AG04449 (cell line): ENCODE results near the gene ZNF619.

Source experiments
- CTCF ChIA-PET: fragments of 350-600 bp; formaldehyde crosslinking; extraction: SDS; loops from one replicate; lab custom pipeline; 2021; ENCODE audit warnings: antibody characterized with exemption; lab: Yijun Ruan, JAX
- POLR2A ChIA-PET: fragments of 400-600, 350-600 bp; formaldehyde crosslinking; extraction: SDS; loops from one replicate; lab custom pipeline; 2020; ENCODE audit warnings: antibody characterized with exemption, inconsistent platforms; lab: Yijun Ruan, JAX
- DNase-seq: peaks from one replicate; pipeline ENCODE4 v3.0.0-alpha.2; 2010; ENCODE audit warnings: low read depth, low spot score
- H3K4me3 ChIP-seq: 2 replicates; pipeline ENCODE4 v1.5.1; 2011; ENCODE audit warnings: low read depth, mild to moderate bottlenecking, control low read depth, low read length
- TF ChIP-seq, protein P1 (sequence below): IDR thresholded peaks from one replicate; pipeline ENCODE4 v1.5.1; 2011; ENCODE audit warnings: mild to moderate bottlenecking, moderate library complexity, low read length, control low read depth, inconsistent platforms; ENCODE audit not compliant: insufficient read depth; ENCODE audit errors: missing control alignments

ZNF619 gene

DNA sequence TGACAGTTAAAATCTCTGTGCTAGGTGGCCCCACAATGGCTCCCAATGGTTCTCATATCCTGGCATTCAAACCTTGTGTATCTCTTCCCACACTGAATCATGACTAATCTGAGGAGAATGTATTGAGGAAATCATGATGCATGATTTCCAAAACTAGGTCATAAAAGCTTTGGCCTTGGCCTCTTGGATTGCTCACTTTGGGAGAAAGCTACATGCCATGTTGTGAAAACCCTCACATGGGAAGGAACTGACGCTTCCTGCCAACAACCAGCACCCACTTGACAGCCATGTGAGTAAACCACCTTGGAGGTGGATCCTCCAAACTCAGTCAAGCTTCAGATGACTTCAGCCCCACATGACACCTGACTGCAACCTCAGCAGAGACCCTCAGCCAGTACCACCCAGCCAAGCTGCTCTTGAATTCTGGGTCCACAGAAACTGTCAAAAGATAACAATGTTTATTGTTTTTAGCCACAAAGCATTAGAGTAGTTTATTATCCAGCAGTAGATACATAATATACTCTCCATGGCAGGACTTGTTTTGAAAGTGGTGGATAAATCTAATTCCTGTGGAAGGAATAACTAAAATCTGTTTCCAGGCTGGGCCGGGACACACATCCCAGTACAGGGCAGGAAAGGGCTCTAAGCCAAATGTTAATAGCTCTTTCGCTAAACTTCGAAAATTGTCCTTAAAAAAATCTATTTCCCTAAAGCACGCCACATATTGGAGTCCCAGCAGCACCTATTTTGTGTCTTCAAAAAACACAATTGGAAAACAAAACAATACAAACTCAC lies 27.9 kb downstream of the ZNF619 start:
- ChIA-PET POLR2A (interaction anchor here (0.7 to 1.0 kb wide), 2 partner anchors 17 to 46 kb away, joined by 3 read pairs; no protein-coding TSS in a partner anchor), CTCF (interaction anchor here (1.2 to 1.3 kb wide), 3 partner anchors 10 to 20 kb away, joined by 3 to 5 read pairs (median 5); partner anchors contain the start of gene ZNF621)
- no peak overlapping the region for H3K4me3 ChIP-seq
- peak; percentile 99 for DNase-seq
- TF ChIP-seq, protein P1, sequence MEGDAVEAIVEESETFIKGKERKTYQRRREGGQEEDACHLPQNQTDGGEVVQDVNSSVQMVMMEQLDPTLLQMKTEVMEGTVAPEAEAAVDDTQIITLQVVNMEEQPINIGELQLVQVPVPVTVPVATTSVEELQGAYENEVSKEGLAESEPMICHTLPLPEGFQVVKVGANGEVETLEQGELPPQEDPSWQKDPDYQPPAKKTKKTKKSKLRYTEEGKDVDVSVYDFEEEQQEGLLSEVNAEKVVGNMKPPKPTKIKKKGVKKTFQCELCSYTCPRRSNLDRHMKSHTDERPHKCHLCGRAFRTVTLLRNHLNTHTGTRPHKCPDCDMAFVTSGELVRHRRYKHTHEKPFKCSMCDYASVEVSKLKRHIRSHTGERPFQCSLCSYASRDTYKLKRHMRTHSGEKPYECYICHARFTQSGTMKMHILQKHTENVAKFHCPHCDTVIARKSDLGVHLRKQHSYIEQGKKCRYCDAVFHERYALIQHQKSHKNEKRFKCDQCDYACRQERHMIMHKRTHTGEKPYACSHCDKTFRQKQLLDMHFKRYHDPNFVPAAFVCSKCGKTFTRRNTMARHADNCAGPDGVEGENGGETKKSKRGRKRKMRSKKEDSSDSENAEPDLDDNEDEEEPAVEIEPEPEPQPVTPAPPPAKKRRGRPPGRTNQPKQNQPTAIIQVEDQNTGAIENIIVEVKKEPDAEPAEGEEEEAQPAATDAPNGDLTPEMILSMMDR: no peak

DNA sequence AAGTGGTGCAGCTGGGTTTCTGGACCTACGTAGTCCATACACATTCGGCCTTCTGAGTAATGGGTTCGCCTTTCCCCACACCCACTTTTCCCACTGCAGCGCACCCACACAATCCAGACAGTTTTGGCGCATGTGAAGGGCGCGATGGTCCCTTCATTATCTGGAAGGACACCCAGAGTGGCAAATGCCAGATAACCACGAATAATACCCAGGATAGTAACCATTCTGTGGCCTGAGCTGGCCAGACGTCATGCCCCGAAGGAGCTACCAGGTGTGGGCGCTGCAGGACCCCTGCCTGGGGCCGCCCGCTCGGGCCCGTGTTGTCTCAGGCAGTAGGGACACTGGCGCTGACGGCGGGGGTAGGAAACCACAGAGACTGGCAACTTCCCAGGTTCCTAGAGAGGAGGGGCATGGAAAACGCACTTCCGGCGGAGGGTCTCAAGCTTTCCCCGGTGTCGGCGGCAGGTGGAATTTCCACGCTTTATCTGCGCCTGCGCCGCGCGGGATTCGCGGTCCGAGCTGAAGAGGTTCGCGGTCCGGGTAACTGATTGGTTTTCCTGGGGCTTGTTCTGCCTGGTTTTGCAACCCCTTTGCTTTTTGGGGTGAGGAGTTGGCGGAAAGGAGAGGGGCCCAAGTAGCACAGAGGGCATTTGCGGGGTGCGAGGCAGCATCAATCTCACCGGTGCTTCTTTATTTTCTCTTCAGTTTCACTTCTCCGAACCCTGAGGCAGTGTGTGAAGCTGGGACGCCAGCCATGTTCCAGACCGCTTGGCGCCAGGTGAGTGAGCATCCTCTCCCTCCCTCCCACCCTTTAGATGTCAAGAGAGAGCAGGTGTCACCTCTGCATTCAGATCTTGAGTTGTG lies 28.9 kb downstream of the ZNF619 start, which contains the start of gene ZNF620:
ZNF620 (plus strand) TSS at position 441 of the 864 bp plus-strand sequence; CDS start at position 755, 314 bp downstream.
- CTCF ChIA-PET: interaction anchor here (1.2 to 1.3 kb wide), 3 partner anchors 9 to 13 kb away, joined by 3 to 5 read pairs (median 5); no protein-coding TSS in a partner anchor
- POLR2A ChIA-PET: interaction anchor here (0.5 to 0.6 kb wide), 2 partner anchors 314 to 1144 kb away, joined by 3 to 4 read pairs; no protein-coding TSS in a partner anchor
- DNase-seq: no peak
- H3K4me3 ChIP-seq: peak within 1 kb of the TSS; percentile 67
- TF ChIP-seq, protein P1: peak; percentile 47

DNA sequence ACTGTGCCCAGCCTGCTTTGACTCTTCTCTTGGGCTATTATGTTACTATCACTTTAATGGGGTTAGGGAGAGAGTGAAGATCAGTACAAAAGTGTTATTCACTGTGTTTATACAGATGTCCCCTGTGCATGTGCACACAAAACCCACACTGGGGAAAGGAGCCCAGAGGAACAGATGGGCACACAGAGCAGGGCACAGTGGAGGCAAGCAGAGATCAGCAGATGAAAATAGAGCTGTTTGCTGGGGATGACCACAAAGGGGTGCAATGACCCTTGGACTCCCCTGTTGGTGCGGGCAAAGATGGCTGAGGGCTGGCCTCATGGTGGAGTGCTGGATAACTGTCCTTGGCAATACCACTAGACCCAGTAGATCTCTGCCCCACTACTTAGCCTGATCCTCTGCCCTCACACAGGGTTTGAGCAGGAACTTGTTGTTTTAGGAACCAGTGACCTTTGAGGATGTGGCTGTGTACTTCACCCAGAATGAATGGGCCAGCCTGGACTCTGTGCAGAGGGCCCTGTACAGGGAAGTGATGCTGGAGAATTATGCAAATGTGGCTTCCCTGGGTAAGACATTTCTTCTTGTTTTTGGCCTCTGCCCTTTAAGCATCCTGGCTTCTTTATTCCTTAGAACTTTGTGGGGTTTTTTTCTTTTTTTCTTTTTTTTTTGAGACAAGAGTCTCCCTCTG lies 34.3 kb downstream of the ZNF619 start:
- POLR2A ChIA-PET: no interaction called here
- no peak overlapping the region for H3K4me3 ChIP-seq
- no peak for DNase-seq
- TF ChIP-seq, protein P1: no peak
- CTCF ChIA-PET: no interaction called here

DNA sequence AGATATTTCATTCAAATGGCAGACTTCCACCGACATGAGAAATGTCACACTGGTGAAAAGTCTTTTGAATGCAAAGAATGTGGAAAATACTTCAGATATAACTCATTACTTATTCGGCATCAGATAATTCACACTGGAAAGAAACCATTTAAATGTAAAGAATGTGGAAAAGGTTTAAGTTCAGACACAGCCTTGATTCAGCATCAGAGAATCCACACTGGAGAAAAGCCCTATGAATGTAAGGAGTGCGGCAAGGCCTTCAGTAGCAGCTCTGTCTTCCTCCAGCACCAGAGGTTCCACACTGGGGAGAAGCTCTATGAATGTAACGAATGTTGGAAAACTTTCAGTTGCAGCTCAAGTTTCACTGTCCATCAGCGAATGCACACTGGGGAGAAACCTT lies 39.3 kb downstream of the ZNF619 start:
- ChIA-PET POLR2A (interaction anchor here (0.6 to 1.2 kb wide), 2 partner anchors 8 to 59 kb away, joined by 4 to 5 read pairs; partner anchors contain the start of genes RPL14 and ZNF621), CTCF (interaction anchor here (1.0 kb wide), 1 partner anchor 188 kb away, joined by 3 read pairs; no protein-coding TSS in a partner anchor)
- TF ChIP-seq, protein P1: no peak

DNA sequence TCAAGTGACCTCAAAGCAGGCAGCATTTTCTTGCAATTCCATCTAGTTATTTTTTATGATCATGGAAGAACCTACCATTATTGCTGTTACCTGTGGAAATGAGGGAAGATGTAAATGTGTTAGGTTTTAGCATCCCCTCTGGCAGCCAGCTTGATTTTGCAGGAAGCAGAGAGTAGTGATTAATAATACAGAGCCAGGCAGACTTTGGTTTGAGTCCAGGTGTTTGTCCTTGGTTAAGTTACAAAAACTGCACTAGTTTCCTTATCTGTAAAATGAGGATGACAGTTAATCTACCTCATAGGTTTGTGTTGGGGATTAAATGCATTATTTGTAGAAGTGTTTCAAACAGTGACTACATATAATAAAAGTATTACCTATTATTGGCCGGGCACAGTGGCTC lies 41.1 kb downstream of the ZNF619 start:
- no peak for DNase-seq
- no peak overlapping the region for H3K4me3 ChIP-seq
- TF ChIP-seq, protein P1: no peak
- POLR2A ChIA-PET: no interaction called here
- CTCF ChIA-PET: no interaction called here

More for the DNA sequence above, 39.3 kb downstream of the ZNF619 start:
- H3K4me3 ChIP-seq: no peak overlapping the region
- peak; percentile 77 for DNase-seq
